Measurements from ENCODE around the gene TMEM52.

The TMEM52 gene

DNA sequence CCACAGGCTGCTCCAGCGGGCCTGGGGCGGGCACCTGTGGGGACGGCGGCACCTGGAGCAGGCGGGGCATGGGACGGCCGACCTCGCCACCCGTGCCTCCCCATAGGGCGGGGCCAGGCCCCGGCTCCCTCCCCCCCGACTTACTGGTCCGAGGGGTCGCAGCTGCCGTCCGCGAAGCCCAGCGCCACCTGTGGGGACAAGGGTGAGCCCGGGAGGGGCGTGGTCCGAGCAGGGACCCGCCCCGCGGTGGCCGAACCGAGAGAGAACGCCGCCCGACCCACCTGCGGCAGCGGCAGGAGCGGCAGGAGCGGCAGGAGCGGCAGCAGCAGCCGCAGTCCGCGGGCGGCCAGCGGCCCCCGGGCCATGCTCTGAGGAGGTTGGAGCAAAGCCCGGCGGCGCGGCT, at the start of gene TMEM52:
Gene TMEM52, minus strand, starts transcription at position 379 of the 403 bp plus-strand sequence. Its CDS starts 14 bp downstream, at position 365.
- H3K27ac ChIP-seq, result peak within 1 kb of the TSS; percentile 64
- no peak for TF ChIP-seq ZFX (IDR thresholded peaks at IDR 0.05; ENCODE audit: borderline replicate concordance)
- TF ChIP-seq, protein P1, sequence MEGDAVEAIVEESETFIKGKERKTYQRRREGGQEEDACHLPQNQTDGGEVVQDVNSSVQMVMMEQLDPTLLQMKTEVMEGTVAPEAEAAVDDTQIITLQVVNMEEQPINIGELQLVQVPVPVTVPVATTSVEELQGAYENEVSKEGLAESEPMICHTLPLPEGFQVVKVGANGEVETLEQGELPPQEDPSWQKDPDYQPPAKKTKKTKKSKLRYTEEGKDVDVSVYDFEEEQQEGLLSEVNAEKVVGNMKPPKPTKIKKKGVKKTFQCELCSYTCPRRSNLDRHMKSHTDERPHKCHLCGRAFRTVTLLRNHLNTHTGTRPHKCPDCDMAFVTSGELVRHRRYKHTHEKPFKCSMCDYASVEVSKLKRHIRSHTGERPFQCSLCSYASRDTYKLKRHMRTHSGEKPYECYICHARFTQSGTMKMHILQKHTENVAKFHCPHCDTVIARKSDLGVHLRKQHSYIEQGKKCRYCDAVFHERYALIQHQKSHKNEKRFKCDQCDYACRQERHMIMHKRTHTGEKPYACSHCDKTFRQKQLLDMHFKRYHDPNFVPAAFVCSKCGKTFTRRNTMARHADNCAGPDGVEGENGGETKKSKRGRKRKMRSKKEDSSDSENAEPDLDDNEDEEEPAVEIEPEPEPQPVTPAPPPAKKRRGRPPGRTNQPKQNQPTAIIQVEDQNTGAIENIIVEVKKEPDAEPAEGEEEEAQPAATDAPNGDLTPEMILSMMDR (IDR thresholded peaks at IDR 0.05), result peak; percentile 49

DNA sequence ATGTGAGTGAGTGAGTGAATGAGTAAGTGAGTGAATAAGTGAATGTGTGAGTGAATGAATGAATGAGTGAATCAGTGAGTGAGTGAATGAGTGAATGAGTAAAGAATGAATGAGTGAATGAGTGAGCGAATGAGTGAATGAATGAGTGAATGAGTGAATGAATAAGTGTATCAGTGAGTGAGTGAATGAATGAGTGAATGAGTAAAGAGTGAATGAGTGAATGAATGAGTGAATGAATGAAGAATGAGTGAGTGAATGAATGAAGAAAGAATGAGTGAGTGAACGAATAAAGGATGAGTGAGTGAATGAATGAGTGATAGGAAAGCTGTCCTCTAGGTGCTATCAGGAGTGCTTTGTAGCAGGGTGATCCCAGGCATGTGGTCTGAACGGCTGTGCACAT, 48.8 kb upstream of the TMEM52 start:
- no peak overlapping the region for H3K27ac ChIP-seq
- TF ChIP-seq ZFX (IDR thresholded peaks at IDR 0.05; ENCODE audit: borderline replicate concordance), result no peak
- TF ChIP-seq, protein P1 (IDR thresholded peaks at IDR 0.05), result no peak

DNA sequence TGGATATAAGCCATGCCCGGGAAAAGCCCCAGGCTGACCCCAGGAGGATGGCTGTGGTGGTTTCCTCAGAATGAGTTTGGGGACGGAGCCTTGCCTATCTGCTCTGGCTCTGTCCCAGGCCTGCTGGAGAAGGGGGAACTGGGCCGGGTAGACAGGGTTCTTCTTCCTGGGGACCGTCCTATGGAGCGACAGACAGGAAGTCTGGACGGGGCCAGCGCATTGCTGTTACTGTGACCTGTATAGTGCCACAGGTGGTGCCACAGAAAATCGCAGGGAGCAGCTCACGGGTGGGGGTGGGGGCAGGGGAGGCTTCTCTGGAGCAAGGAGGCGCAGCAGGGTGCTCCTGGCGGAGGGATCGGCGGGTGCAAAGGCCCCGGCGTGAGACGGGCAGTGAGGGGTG, 48.1 kb upstream of the TMEM52 start:
- H3K27ac ChIP-seq, result no peak overlapping the region
- TF ChIP-seq ZFX (IDR thresholded peaks at IDR 0.05; ENCODE audit: borderline replicate concordance), result no peak

DNA sequence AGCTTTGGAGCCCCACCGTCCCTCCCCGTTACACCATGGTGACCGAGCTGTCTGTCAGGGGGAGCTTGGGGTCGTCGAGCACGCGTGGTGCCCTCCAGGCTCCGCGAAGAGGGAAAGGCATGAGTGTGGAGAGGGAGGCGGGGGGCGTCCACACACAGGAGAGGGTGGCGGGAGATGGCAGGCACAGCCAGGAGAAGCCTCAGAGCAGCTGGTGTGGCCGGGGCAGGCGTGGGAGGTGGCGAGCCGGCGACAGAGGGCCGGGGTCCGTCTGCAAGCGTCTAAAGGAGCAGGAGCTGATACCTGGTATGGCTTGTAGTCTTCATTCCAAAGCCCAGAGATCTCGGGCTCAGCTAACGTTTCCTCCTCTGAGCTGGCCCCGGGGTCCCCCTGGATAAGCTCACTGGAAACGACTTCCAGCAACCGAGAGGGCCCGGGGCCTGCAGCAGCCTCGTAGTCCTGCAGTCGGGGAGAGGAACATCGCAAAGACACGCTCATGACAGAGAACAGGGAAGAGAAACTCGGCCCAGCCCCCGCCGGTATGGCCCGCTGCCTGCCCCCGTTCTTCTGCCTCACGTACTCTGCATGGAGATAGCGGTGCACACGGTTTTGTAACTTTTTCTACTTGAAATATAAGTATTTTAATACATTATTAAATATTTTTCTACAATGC, 47.1 kb upstream of the TMEM52 start:
- TF ChIP-seq, protein P1 (IDR thresholded peaks at IDR 0.05), result no peak
- TF ChIP-seq ZFX (IDR thresholded peaks at IDR 0.05; ENCODE audit: borderline replicate concordance), result no peak

DNA sequence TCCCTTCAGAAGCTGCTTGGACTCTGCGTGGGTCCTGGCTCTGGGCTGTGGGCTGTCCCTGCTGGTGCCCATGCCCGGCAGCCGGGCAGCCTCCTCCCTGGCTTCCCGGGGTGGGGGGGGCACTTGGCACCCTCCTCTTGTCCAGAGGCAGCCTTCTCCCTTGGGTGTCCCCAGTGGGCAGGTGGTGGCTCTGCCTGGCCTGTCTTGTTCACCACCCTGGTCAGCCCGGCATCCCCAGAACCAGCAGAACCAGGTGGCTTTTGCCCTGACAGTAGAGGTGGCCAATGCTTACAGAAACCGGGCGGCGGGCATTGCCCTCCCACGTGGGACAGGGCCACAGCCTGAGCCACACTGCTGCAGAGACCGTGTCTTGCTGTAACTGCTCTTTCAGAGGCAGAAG, 46.5 kb upstream of the TMEM52 start:
- H3K27ac ChIP-seq, result no peak overlapping the region
- no peak for TF ChIP-seq ZFX (IDR thresholded peaks at IDR 0.05; ENCODE audit: borderline replicate concordance)
- TF ChIP-seq, protein P1 (IDR thresholded peaks at IDR 0.05), result no peak

More for the DNA sequence above, 47.1 kb upstream of the TMEM52 start:
- H3K27ac ChIP-seq, result no peak overlapping the region

DNA sequence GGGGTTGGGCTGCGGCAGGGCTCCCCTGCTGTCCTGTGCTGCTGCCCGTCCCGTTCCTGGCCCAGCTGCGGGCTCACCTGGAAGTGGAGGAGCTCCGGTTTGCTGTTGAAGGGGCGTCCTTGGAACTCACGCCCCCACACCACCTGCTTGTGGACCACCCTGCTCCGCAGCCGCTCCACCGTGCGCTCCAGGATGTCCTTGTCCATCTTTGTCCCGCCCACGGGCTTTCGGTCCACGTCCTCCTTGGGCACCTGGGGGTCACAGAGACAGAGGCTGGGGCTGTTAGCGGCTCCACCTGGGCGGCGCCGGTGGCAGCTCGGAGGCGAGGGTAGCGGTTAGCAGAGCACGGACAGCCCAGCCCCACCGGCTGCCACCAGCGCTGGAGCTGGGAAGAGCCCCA, 45.7 kb upstream of the TMEM52 start:
- TF ChIP-seq, protein P1 (IDR thresholded peaks at IDR 0.05), result no peak
- no peak for TF ChIP-seq ZFX (IDR thresholded peaks at IDR 0.05; ENCODE audit: borderline replicate concordance)
- no peak overlapping the region for H3K27ac ChIP-seq

DNA sequence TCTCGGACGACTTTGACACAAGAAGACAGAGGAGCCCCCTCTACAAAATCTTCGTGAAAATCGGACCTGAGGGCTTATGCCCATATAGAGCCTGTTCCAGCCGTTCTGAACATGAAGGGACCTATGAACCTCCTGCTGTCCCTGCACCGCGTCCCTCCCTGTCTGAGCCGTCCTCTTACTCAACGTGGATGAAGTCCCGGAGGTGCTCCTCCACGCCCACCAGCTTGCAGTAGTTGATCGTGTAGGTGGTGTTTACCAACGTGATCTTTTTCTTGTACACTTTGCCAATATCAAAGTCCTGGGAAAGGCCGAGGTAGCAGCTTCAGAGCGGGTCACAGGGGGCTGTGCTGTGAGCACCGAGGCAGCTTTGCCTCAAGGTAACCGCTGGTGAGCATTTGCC, 44.5 kb upstream of the TMEM52 start:
- no peak for TF ChIP-seq ZFX (IDR thresholded peaks at IDR 0.05; ENCODE audit: borderline replicate concordance)
- TF ChIP-seq, protein P1 (IDR thresholded peaks at IDR 0.05), result no peak
- no peak overlapping the region for H3K27ac ChIP-seq

DNA sequence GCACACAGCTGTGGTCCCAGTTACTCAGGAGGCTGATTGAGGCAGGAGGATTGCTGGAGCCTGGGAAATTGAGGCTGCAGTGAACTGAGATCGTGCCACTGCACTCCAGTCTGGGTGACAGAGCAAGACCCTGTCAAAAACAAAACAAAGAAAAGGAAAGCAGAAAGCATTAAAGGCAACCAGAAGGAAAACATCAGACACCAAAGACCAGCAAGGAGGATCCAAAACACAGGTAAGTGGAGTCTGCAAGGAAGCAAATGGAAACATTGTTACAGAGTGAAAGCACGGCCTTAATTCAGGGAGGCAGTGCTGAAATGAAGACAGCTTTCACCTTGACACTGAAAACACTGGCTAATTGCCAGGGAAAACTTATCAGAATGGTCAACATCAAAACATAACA, 43.7 kb upstream of the TMEM52 start:
- no peak for TF ChIP-seq ZFX (IDR thresholded peaks at IDR 0.05; ENCODE audit: borderline replicate concordance)
- TF ChIP-seq, protein P1 (IDR thresholded peaks at IDR 0.05), result no peak

More for the DNA sequence above, 43.7 kb upstream of the TMEM52 start:
- H3K27ac ChIP-seq, result no peak overlapping the region
